PFSK-1 (cell line): ENCODE data around the gene GGT6.

Experiments used
- FOXP2 ChIP-seq: optimal IDR thresholded peaks from 2 replicates; pipeline ENCODE3; 2011; ENCODE audit warnings: borderline replicate concordance, control low read depth, inconsistent platforms; ENCODE audit not compliant: insufficient read depth; ENCODE audit errors: extremely low read length, extremely low read depth
- POLR2AphosphoS5 ChIP-seq: IDR thresholded peaks from 2 replicates; pipeline ENCODE4 v1.6.1; 2012; ENCODE audit warnings: low read depth, mild to moderate bottlenecking, control low read depth, low read length, moderate library complexity
- REST ChIP-seq, 2 experiments: IDR thresholded peaks; 2 replicates each; pipeline versions ENCODE4 v1.6.1 to v1.8.0; 2011 to 2012; ENCODE audit warnings: low read depth in 2 of 2, low read length in 2 of 2, control low read depth in 1 of 2, inconsistent platforms in 1 of 2, mild to moderate bottlenecking in 1 of 2, moderate library complexity in 1 of 2; ENCODE audit not compliant: insufficient read depth in 1 of 2
- SIN3A ChIP-seq: IDR thresholded peaks from 2 replicates; pipeline ENCODE4 v1.6.1; 2012; ENCODE audit warnings: mild to moderate bottlenecking, low read length, moderate library complexity, borderline replicate concordance; ENCODE audit not compliant: insufficient read depth
- TAF1 ChIP-seq: IDR thresholded peaks from 2 replicates; pipeline ENCODE4 v1.6.1; 2012; ENCODE audit warnings: low read length, control low read depth, borderline replicate concordance; ENCODE audit not compliant: insufficient read depth

Gene GGT6

GRCh38 chr17:4573669-4574068 lies 13.3 kb upstream of the GGT6 start:
- TF ChIP-seq SIN3A, result no peak
- TF ChIP-seq FOXP2, result no peak
- no peak for TF ChIP-seq TAF1
- no peak for TF ChIP-seq REST (IDR thresholded peaks at IDR 0.05; ENCODE audit: insufficient read depth in 1 of 2, low read depth in 2 of 2, low read length in 2 of 2)
- no peak for TF ChIP-seq POLR2AphosphoS5

GRCh38 chr17:4573115-4573514 lies 12.7 kb upstream of the GGT6 start:
- TF ChIP-seq TAF1 (no peak), FOXP2 (no peak), REST (IDR thresholded peaks at IDR 0.05; ENCODE audit: insufficient read depth in 1 of 2, low read depth in 2 of 2, low read length in 2 of 2) (no peak), POLR2AphosphoS5 (no peak), SIN3A (no peak)

GRCh38 chr17:4572131-4572530 lies 11.8 kb upstream of the GGT6 start:
- TF ChIP-seq REST (IDR thresholded peaks at IDR 0.05; ENCODE audit: insufficient read depth in 1 of 2, low read depth in 2 of 2, low read length in 2 of 2) (no peak), TAF1 (no peak), FOXP2 (no peak), POLR2AphosphoS5 (no peak)

GRCh38 chr17:4569591-4569990 lies 9.2 kb upstream of the GGT6 start:
- TF ChIP-seq FOXP2 (no peak), TAF1 (no peak), POLR2AphosphoS5 (no peak), REST (IDR thresholded peaks at IDR 0.05; ENCODE audit: insufficient read depth in 1 of 2, low read depth in 2 of 2, low read length in 2 of 2) (no peak), SIN3A (no peak)

- TF ChIP-seq REST (IDR thresholded peaks at IDR 0.05; ENCODE audit: insufficient read depth in 1 of 2, low read depth in 2 of 2, low read length in 2 of 2), result no peak
- TF ChIP-seq TAF1, result no peak
- no peak for TF ChIP-seq FOXP2
- no peak for TF ChIP-seq POLR2AphosphoS5
- TF ChIP-seq SIN3A, result no peak
These were observed 6.4 kb upstream of the GGT6 start for GRCh38 chr17:4566785-4567184.
